Astrocyte of the cerebellum (primary cell): ENCODE measurements around the gene VSTM5.

Experiments used
- DNase-seq: peaks from one replicate; pipeline ENCODE4 v3.0.0-alpha.2; 2011; ENCODE audit warnings: low read depth
- H3K4me3 ChIP-seq: 2 replicates; pipeline ENCODE4 v1.5.1; 2011; ENCODE audit warnings: mild to moderate bottlenecking, low read depth, low read length, moderate library complexity
- in situ Hi-C: cut with HindIII; loops from 2 replicates; pipeline ENCODE4 v1.10.0; 2017; ENCODE audit warnings: low sequenced_read_pairs
- TF ChIP-seq, protein P1 (sequence below): IDR thresholded peaks from 2 replicates; pipeline ENCODE4 v1.5.1; 2012; ENCODE audit warnings: low read length, low read depth, moderate library complexity, mild to moderate bottlenecking; ENCODE audit errors: missing control alignments

VSTM5 gene

DNA sequence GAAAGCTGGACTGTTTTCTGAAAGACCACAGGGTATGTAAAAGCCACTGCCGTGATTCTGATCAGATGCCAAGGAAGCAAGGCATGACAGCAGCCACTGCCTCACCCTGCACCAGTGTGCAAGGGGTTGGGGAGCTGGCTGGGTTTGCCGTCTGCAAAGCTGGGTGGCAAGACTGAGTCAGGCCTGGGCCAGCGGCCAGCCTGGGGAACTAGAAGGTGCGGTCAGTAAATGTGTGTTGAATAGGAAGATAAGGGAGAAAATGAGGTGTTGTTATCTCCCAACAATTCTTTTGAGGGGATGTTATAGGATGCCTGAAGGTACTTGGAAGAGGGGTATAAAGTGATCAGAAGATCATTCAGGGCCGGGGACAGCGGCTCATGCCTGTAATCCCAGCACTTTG lies 8.0 kb downstream of the VSTM5 start:
- H3K4me3 ChIP-seq = no peak overlapping the region
- TF ChIP-seq, protein P1, sequence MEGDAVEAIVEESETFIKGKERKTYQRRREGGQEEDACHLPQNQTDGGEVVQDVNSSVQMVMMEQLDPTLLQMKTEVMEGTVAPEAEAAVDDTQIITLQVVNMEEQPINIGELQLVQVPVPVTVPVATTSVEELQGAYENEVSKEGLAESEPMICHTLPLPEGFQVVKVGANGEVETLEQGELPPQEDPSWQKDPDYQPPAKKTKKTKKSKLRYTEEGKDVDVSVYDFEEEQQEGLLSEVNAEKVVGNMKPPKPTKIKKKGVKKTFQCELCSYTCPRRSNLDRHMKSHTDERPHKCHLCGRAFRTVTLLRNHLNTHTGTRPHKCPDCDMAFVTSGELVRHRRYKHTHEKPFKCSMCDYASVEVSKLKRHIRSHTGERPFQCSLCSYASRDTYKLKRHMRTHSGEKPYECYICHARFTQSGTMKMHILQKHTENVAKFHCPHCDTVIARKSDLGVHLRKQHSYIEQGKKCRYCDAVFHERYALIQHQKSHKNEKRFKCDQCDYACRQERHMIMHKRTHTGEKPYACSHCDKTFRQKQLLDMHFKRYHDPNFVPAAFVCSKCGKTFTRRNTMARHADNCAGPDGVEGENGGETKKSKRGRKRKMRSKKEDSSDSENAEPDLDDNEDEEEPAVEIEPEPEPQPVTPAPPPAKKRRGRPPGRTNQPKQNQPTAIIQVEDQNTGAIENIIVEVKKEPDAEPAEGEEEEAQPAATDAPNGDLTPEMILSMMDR = no peak
- peak; percentile 28 for DNase-seq
- in situ Hi-C loops = no loop called here

DNA sequence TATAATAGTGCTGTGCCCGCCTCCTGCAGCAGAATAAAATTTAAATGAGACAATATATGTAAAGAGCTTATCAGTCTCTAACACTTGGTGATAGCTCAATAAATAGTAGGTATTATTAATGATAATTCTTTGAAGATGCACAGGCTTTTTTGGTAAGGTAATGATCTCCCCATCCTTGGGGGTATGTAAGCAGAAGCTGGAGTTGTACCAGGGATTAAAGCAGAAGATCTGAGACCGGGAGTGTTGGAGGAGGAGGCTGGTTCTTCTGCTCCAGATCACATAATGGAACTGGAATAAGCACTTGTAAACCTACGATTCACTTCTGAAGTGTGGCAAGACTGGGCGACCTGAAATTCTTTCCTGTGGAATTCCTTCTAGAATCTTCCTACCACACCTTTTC lies 8.4 kb downstream of the VSTM5 start:
- no peak for DNase-seq
- in situ Hi-C loops = no loop called here
- H3K4me3 ChIP-seq = no peak overlapping the region
- TF ChIP-seq, protein P1 = no peak

DNA sequence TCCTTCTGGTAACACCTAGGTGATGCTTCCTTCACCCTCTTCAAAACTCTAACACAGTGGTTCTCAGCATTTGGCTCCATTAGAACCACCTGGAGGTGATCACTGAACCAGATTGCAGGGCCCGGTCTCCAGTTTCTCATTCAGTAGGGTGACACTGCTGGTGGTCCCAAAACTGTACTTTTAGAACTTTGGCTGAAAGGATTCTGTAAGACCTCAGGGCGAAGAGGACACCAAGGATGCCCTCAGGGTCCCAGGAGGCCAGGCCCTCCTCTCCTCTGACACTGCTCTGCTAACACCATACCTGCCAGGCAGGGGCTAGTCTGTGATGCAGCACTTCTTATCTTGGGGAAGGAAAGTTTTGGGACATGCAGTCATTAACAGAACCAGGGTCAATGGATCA lies 9.0 kb downstream of the VSTM5 start:
- H3K4me3 ChIP-seq = no peak overlapping the region
- no peak for DNase-seq
- TF ChIP-seq, protein P1 = no peak
- in situ Hi-C loops = no loop called here

DNA sequence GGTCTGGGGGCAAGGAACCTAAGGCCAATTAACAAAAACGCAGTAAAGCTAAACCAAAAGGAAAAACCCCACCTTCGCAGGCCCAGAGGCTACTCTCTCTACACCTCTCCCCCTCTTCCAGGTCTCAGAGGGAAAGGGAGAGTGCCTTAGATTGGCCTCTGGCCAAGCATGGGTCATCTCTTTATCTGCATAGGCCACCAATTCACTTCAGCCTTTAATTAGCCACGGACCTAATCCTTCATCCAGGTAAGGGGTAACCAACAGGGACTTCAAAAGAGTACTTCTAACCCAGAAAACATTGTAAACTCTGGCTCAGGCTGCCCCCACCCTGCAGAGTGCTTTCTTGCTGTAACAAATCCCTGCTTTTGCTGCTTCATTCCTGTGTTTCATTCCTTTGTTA lies 9.4 kb downstream of the VSTM5 start:
- in situ Hi-C loops = no loop called here
- DNase-seq = no peak
- H3K4me3 ChIP-seq = no peak overlapping the region
- TF ChIP-seq, protein P1 = no peak

DNA sequence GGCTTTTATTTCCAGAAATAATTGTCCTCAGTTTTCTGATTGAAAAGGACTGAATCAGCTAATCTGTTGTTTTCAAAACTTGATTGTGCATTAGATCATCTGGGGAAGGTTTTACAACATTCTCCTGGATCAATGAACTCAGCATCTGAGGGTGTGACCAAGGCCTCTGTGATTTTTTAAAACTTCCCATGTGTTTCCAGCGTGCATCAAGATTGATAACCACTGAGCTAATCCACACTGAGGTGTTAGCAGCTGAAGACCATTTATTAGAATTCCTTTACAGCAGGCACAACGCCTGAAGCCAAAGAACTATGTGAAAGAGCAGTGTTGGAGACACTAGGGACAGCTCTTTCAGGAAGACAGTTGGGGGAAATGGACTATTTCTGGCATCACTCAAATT lies 10.2 kb downstream of the VSTM5 start:
- in situ Hi-C loops = no loop called here
- no peak overlapping the region for H3K4me3 ChIP-seq
- TF ChIP-seq, protein P1 = no peak
- no peak for DNase-seq

DNA sequence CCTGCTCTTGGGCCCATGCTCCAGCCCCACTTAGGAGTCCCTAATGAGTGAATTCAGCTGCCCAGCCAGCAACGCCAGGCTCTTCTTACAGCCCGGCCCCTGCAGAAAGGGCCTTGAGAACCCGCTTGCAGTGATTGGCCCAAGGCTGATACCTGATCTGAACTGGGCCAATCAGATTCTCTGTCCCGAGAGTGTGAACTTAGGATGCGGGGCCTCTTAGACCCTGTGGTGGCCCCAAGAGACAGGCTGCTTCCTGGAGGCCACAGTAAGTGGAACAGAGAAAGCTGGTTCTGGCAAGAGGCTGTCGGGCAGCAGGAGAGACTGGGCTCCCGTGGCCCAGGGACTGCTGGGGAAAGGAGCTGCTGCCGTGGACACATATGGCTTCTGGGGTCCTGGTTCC lies 11.5 kb downstream of the VSTM5 start:
- no peak for DNase-seq
- no peak overlapping the region for H3K4me3 ChIP-seq
- TF ChIP-seq, protein P1 = no peak
- in situ Hi-C loops = no loop called here

DNA sequence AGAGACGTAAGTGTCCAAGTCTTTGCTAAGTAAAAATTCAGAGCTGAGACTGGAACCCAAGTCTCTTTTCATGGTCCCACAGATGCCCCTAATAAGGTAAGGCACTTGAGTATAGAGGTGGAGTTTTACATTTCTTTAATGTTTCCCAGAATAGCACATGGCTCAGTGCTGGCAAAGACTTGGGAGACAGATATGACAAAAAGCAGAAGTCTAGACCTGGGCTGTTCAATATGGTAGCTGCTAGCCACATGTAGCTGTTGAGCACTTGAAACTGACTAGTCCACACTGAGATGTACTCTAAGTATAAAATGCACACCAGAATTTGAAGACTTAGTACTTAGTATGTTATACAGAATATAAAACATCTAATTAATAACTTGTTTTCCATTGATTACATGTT lies 17.6 kb downstream of the VSTM5 start:
- H3K4me3 ChIP-seq = no peak overlapping the region
- TF ChIP-seq, protein P1 = no peak
- DNase-seq = no peak
- in situ Hi-C loops = no loop called here
